Activated CD4-positive, CD25-positive, alpha-beta regulatory T cell treated with anti-CD3 and anti-CD28 coated beads, Interleukin-2, amount 50 U/mL, for 16 hours (primary cell): ENCODE data around the gene KCNC2.

Experiments used
- DNase-seq: peaks from one replicate; pipeline ENCODE4 v3.0.0-alpha.2; 2020; ENCODE audit warnings: low read depth, low spot score

Gene KCNC2

DNA sequence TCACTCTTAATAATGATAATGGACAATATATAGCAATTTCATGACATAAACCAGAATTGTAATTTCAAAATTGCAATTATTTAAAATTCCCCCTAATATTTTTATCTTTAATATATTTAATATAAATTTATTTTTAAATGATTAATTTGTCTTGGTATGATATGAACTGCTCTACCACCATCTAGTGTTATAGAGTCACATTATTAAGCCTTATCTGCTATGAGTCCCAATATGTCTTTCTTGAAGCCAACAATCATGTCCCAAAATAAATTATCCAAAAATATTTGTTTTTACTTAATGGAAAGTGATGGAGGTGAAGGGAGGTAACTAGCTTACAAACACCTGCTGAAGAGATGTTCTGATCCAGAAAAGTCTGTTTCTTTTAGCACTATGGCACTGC, 151.4 kb downstream of the KCNC2 start:
- DNase-seq = no peak

DNA sequence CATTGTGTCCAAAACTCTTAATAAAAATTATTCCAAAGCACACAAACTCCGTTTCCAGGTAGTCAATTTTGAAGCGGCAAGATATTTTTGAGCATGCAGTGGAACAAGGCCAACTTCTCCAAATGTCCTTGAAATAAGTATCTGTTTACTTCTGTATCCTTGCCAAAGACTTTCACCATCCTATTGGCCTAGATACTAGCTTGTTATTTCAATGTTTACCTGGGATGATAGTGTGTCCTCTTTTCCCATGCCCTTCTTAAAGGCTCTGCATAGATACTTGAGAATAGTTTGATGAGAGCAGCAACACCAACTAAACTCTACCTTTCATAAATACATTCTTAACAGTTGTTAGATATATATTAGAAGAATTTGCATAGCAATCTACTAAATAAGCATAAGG, 160.9 kb downstream of the KCNC2 start:
- no peak for DNase-seq

GRCh38 chr12:75047885-75048525, 161.6 kb downstream of the KCNC2 start:
- DNase-seq = no peak

- DNase-seq = no peak
Observed at GRCh38 chr12:75042125-75042524, 167.5 kb downstream of the KCNC2 start.

GRCh38 chr12:75041472-75041871, 168.2 kb downstream of the KCNC2 start:
- no peak for DNase-seq

- DNase-seq = no peak
Observed at GRCh38 chr12:75020068-75020557, 189.5 kb downstream of the KCNC2 start.

DNA sequence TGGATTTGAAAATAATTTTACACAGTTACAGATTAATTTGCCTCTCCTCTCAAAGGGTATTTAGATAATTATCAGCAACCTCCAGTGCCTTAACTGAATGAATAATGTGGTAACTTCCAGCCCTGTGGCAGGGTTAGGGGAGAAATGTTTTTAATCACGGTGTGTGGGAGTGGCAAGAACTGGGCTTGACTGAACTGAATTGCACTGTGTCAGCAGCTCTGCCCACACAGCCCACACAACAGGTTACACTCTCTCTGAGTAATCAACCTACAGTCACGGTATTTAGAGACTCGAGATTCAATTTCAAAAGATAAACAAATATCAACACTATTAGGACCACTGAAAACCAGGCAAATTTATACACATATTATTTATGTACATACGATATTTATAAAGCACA, 198.5 kb downstream of the KCNC2 start:
- DNase-seq = no peak

DNA sequence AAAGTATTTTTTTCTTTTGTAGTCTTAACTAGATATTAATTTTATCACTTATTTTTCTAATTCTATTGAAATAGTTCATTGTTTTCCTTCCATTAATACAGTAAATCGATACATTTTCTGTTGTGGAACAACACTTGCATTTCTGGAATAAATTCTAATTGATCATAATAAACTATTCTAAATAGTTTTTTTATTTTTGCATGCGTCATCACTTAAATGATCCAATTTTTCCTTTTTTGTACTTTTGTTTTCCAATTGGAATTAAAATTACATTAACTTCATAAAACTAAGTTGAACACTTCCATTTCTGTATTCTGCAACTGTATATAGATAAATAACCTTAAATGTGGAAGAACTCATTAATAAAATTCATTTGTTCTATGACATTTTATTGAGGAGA, 202.5 kb downstream of the KCNC2 start:
- DNase-seq = no peak

GRCh38 chr12:75000120-75000519, 209.5 kb downstream of the KCNC2 start:
- no peak for DNase-seq

- DNase-seq = no peak
Observed at GRCh38 chr12:74999474-74999873, 210.2 kb downstream of the KCNC2 start.
